Measurements from ENCODE around the gene GPI.
A peak's percentile ranks its signal among the peaks of the same experiment; 100 is the strongest.

Gene GPI

GRCh38 chr19:34341935-34342680 lies 22.9 kb upstream of the GPI start:
- no peak for DNase-seq (ENCODE audit: low spot score)

GRCh38 chr19:34343751-34344150 lies 21.2 kb upstream of the GPI start:
- DNase-seq (ENCODE audit: low spot score): no peak

GRCh38 chr19:34345947-34346351 lies 19.0 kb upstream of the GPI start:
- DNase-seq (ENCODE audit: low spot score): peak; percentile 82

- DNase-seq (ENCODE audit: low spot score): no peak
Observed at GRCh38 chr19:34347561-34348165, 17.3 kb upstream of the GPI start.

GRCh38 chr19:34348899-34349487 lies 16.0 kb upstream of the GPI start:
- DNase-seq (ENCODE audit: low spot score): no peak

GRCh38 chr19:34350161-34350561 lies 14.8 kb upstream of the GPI start:
- no peak for DNase-seq (ENCODE audit: low spot score)

GRCh38 chr19:34351382-34351826 lies 13.6 kb upstream of the GPI start:
- DNase-seq (ENCODE audit: low spot score): no peak

GRCh38 chr19:34353546-34353945 lies 11.4 kb upstream of the GPI start:
- no peak for DNase-seq (ENCODE audit: low spot score)

- DNase-seq (ENCODE audit: low spot score): no peak
Observed at GRCh38 chr19:34355201-34355600, 9.8 kb upstream of the GPI start.

- no peak for DNase-seq (ENCODE audit: low spot score)
Observed at GRCh38 chr19:34356875-34357274, 8.1 kb upstream of the GPI start.

- DNase-seq (ENCODE audit: low spot score): no peak
Observed at GRCh38 chr19:34357431-34357830, 7.6 kb upstream of the GPI start.

GRCh38 chr19:34359140-34359953 lies 5.6 kb upstream of the GPI start:
- DNase-seq (ENCODE audit: low spot score): peak; percentile 98

- DNase-seq (ENCODE audit: low spot score): no peak
Observed at GRCh38 chr19:34359954-34360315, 5.1 kb upstream of the GPI start.

GRCh38 chr19:34360354-34360909 lies 4.6 kb upstream of the GPI start:
- DNase-seq (ENCODE audit: low spot score): no peak

GRCh38 chr19:34362679-34363069 lies 2.3 kb upstream of the GPI start:
- no peak for DNase-seq (ENCODE audit: low spot score)

- DNase-seq (ENCODE audit: low spot score): no peak
Observed at GRCh38 chr19:34363094-34363493, 1.9 kb upstream of the GPI start.

GRCh38 chr19:34363930-34364329 lies 1.1 kb upstream of the GPI start:
- DNase-seq (ENCODE audit: low spot score): no peak

- no peak for DNase-seq (ENCODE audit: low spot score)
Observed at GRCh38 chr19:34364462-34364829, 550 bp upstream of the GPI start.

GRCh38 chr19:34365463-34366401 lies 736 bp downstream of the GPI start:
- DNase-seq (ENCODE audit: low spot score): peak; percentile 56

- DNase-seq (ENCODE audit: low spot score): no peak
Observed at GRCh38 chr19:34366738-34367623, 2.0 kb downstream of the GPI start.
